Ecto neural progenitor cell (in vitro differentiated cells): ENCODE data around the gene GALNT16.
"Not testable (repeated sequence)": the region's sequence is repeated elsewhere in the genome, so short reads cannot be mapped to it uniquely, and the experiment has no call there.

Experiments used
- DNase-seq: peaks from one replicate; pipeline ENCODE4 v3.0.0-alpha.2; 2018; ENCODE audit warnings: low spot score

The GALNT16 gene

GRCh38 chr14:69260190-69260860 is 367 bp downstream of the GALNT16 start:
- DNase-seq = peak; percentile 83

GRCh38 chr14:69260861-69261564 is 1.1 kb downstream of the GALNT16 start:
- peak; percentile 81 for DNase-seq

- peak; percentile 61 for DNase-seq
Measured at GRCh38 chr14:69261761-69262331, 1.9 kb downstream of the GALNT16 start.

- DNase-seq = no peak
Measured at GRCh38 chr14:69262516-69262915, 2.6 kb downstream of the GALNT16 start.

GRCh38 chr14:69263364-69263763 is 3.4 kb downstream of the GALNT16 start:
- no peak for DNase-seq

- no peak for DNase-seq
Measured at GRCh38 chr14:69263771-69264170, 3.8 kb downstream of the GALNT16 start.

- DNase-seq = no peak
Measured at GRCh38 chr14:69266572-69267345, 6.8 kb downstream of the GALNT16 start.

GRCh38 chr14:69267492-69267891 is 7.5 kb downstream of the GALNT16 start:
- no peak for DNase-seq

GRCh38 chr14:69268223-69268622 is 8.3 kb downstream of the GALNT16 start:
- no peak for DNase-seq

- DNase-seq = no peak
Measured at GRCh38 chr14:69268763-69269162, 8.8 kb downstream of the GALNT16 start.

- no peak for DNase-seq
Measured at GRCh38 chr14:69269381-69269780, 9.4 kb downstream of the GALNT16 start.

GRCh38 chr14:69270097-69270496 is 10.1 kb downstream of the GALNT16 start:
- DNase-seq = no peak

GRCh38 chr14:69270795-69271708 is 11.1 kb downstream of the GALNT16 start:
- no peak for DNase-seq

GRCh38 chr14:69274321-69274720 is 14.4 kb downstream of the GALNT16 start:
- no peak for DNase-seq

GRCh38 chr14:69275331-69275730 is 15.4 kb downstream of the GALNT16 start:
- DNase-seq = no peak

- not testable (repeated sequence) for DNase-seq
Measured at GRCh38 chr14:69277356-69277755, 17.4 kb downstream of the GALNT16 start.

GRCh38 chr14:69280746-69281291 is 20.9 kb downstream of the GALNT16 start:
- no peak for DNase-seq

- DNase-seq = no peak
Measured at GRCh38 chr14:69281450-69282169, 21.7 kb downstream of the GALNT16 start.

- no peak for DNase-seq
Measured at GRCh38 chr14:69282448-69282847, 22.5 kb downstream of the GALNT16 start.

- no peak for DNase-seq
Measured at GRCh38 chr14:69284170-69284569, 24.2 kb downstream of the GALNT16 start.
